Neural cell (in vitro differentiated cells): ENCODE measurements around the gene SQSTM1. TPM values are rescaled to one million over a fixed set of nuclear protein-coding genes. Genes with fewer than 3 reads are reported as not detected.

Experiments
- H2AFZ ChIP-seq: fragments of 200-600, 300-800 bp; sonication (generic), shearing (Covaris generic); 2 replicates; pipeline ENCODE4 v1.6.0; 2014; ENCODE audit warnings: low read depth, mild to moderate bottlenecking, antibody characterized with exemption, low read length, moderate library complexity
- H3F3A ChIP-seq: fragments of 200-600 bp; shearing (Covaris generic); 2 replicates; pipeline ENCODE4 v1.6.1; 2016; ENCODE audit warnings: mild to moderate bottlenecking, moderate library complexity, mixed read lengths, antibody characterized with exemption, low read length; ENCODE audit not compliant: insufficient read depth, poor library complexity, severe bottlenecking
- H3K27ac ChIP-seq: fragments of 200-600, 300-800 bp; sonication (generic), shearing (Covaris generic); 2 replicates; pipeline ENCODE4 v1.5.1; 2014; ENCODE audit warnings: mild to moderate bottlenecking, low read length, moderate library complexity
- H3K27me3 ChIP-seq: fragments of 300-800, 200-600 bp; sonication (generic), shearing (Covaris generic); 2 replicates; pipeline ENCODE4 v1.6.0; 2014; ENCODE audit warnings: mild to moderate bottlenecking, low read depth, low read length, moderate library complexity; ENCODE audit not compliant: insufficient read depth
- H3K36me3 ChIP-seq: fragments of 300-800, 200-600 bp; sonication (generic), shearing (Covaris generic); 2 replicates; pipeline ENCODE4 v1.5.1; 2014; ENCODE audit warnings: mild to moderate bottlenecking, antibody characterized with exemption, low read length, moderate library complexity; ENCODE audit not compliant: insufficient read depth
- H3K4me2 ChIP-seq: fragments of 300-800, 200-600 bp; sonication (generic), shearing (Covaris generic); 2 replicates; pipeline ENCODE4 v1.6.0; 2014; ENCODE audit warnings: mild to moderate bottlenecking, low read length
- H3K4me3 ChIP-seq: fragments of 300-800, 200-600 bp; sonication (generic), shearing (Covaris generic); 2 replicates; pipeline ENCODE4 v1.5.1; 2014; ENCODE audit warnings: mild to moderate bottlenecking, low read length, moderate library complexity
- H3K79me2 ChIP-seq: fragments of 200-600 bp; shearing (Covaris generic); replicated peaks from 2 replicates; pipeline ENCODE4 v1.6.0; 2014; ENCODE audit warnings: mild to moderate bottlenecking, low read length, moderate library complexity; ENCODE audit not compliant: insufficient read depth
- H3K9ac ChIP-seq: fragments of 300-800, 200-600 bp; sonication (generic), shearing (Covaris generic); 2 replicates; pipeline ENCODE4 v1.6.1; 2016; ENCODE audit warnings: mild to moderate bottlenecking, low read length, mixed read lengths
- H3K9me2 ChIP-seq: fragments of 200-600 bp; shearing (Covaris generic); 2 replicates; pipeline ENCODE4 v1.6.1; 2016; ENCODE audit warnings: mild to moderate bottlenecking, low read length, mixed read lengths; ENCODE audit not compliant: insufficient read depth
- H3K9me3 ChIP-seq: fragments of 200-600, 300-800 bp; sonication (generic), shearing (Covaris generic); 2 replicates; pipeline ENCODE4 v1.6.1; 2016; ENCODE audit warnings: mild to moderate bottlenecking, mixed run types, low read length, moderate library complexity, mixed read lengths
- H4K20me1 ChIP-seq: fragments of 200-600 bp; shearing (Covaris generic); 2 replicates; pipeline ENCODE4 v1.6.1; 2016; ENCODE audit warnings: mild to moderate bottlenecking, mixed run types; ENCODE audit not compliant: insufficient read depth
- CTCF ChIP-seq: fragments of 450-650 bp; IDR thresholded peaks from 2 replicates; pipeline ENCODE4 v1.5.1; 2014; ENCODE audit warnings: antibody characterized with exemption, mild to moderate bottlenecking, moderate library complexity; ENCODE audit not compliant: poor library complexity, severe bottlenecking
- EP300 ChIP-seq: fragments of 450-650 bp; conservative IDR thresholded peaks from 2 replicates; pipeline ENCODE4 v1.6.1; 2014; ENCODE audit warnings: antibody characterized with exemption, mild to moderate bottlenecking, moderate library complexity; ENCODE audit not compliant: poor library complexity, severe bottlenecking
- EZH2 ChIP-seq: fragments of 200-600, 300-800 bp; shearing (Covaris generic), sonication (generic); IDR thresholded peaks from 2 replicates; pipeline ENCODE4 v1.6.1; 2014; ENCODE audit warnings: antibody characterized with exemption, low read length, borderline replicate concordance, mild to moderate bottlenecking; ENCODE audit not compliant: insufficient read depth, poor library complexity, severe bottlenecking
- MXI1 ChIP-seq: fragments of 450-650 bp; conservative IDR thresholded peaks from 2 replicates; pipeline ENCODE4 v1.6.1; 2014; ENCODE audit warnings: antibody characterized with exemption, mild to moderate bottlenecking; ENCODE audit not compliant: poor library complexity, severe bottlenecking
- POLR2AphosphoS5 ChIP-seq: IDR thresholded peaks from 2 replicates; pipeline ENCODE4 v1.6.1; 2012
- RAD21 ChIP-seq: fragments of 450-650 bp; conservative IDR thresholded peaks from 2 replicates; pipeline ENCODE4 v1.6.1; 2014; ENCODE audit warnings: antibody characterized with exemption, mild to moderate bottlenecking, moderate library complexity
- REST ChIP-seq: IDR thresholded peaks from 2 replicates; pipeline ENCODE4 v1.6.1; 2012; ENCODE audit warnings: borderline replicate concordance
- SMC3 ChIP-seq: fragments of 450-650 bp; conservative IDR thresholded peaks from 2 replicates; pipeline ENCODE4 v1.6.1; 2014; ENCODE audit warnings: antibody characterized with exemption, mild to moderate bottlenecking, moderate library complexity; ENCODE audit not compliant: poor library complexity
- TAF1 ChIP-seq: IDR thresholded peaks from 2 replicates; pipeline ENCODE4 v1.6.1; 2012; ENCODE audit warnings: low read depth
- polyA plus RNA-seq: library from polyadenylated mRNA; depleted of rRNA; stranded (reverse); fragments of >200 nt; gene quantifications from 2 replicates; pipeline ENCODE4 v1.2.3, GENCODE V29; 2014

Gene SQSTM1
- polyA plus RNA-seq, 1 donor from 2014 or later = 64.5 TPM

- Histone ChIP-seq H3K9ac (no peak overlapping the region), H3K79me2 (no peaks in the 10 kb centered on the region), H2AFZ (no peak overlapping the region), H3K36me3 (peaks cover 6% of the 10 kb centered on the region), H3K9me3 (no peaks in the 10 kb centered on the region), H3F3A (no peaks in the 10 kb centered on the region), H3K4me3 (no peak overlapping the region), H3K27me3 (no peaks in the 10 kb centered on the region), H3K27ac (no peak overlapping the region), H3K9me2 (no peaks in the 10 kb centered on the region), H3K4me2 (no peak overlapping the region), H4K20me1 (no peaks in the 10 kb centered on the region)
- no peak for TF ChIP-seq TAF1
- TF ChIP-seq RAD21 = no peak
- no peak for TF ChIP-seq POLR2AphosphoS5
- TF ChIP-seq SMC3 = no peak
- TF ChIP-seq EP300 = no peak
- TF ChIP-seq REST = no peak
- no peak for TF ChIP-seq MXI1
- no peak for TF ChIP-seq CTCF
- TF ChIP-seq EZH2 = no peak
Observed at GRCh38 chr5:179874136-179874535, 53.4 kb downstream of the SQSTM1 start.

- Histone ChIP-seq H3K4me2 (no peak overlapping the region), H3K36me3 (peaks cover under 1% of the 10 kb centered on the region), H4K20me1 (no peaks in the 10 kb centered on the region), H3K79me2 (no peaks in the 10 kb centered on the region), H3K27ac (no peak overlapping the region), H3K9me2 (no peaks in the 10 kb centered on the region), H3K9ac (no peak overlapping the region), H3K27me3 (no peaks in the 10 kb centered on the region), H3F3A (no peaks in the 10 kb centered on the region), H3K9me3 (no peaks in the 10 kb centered on the region), H3K4me3 (no peak overlapping the region), H2AFZ (no peak overlapping the region)
- TF ChIP-seq MXI1 (no peak), REST (no peak), RAD21 (no peak)
Observed at GRCh38 chr5:179874536-179875292, 54.0 kb downstream of the SQSTM1 start.
